ENCODE measurements around the gene TMEM120A.

Gene TMEM120A

DNA sequence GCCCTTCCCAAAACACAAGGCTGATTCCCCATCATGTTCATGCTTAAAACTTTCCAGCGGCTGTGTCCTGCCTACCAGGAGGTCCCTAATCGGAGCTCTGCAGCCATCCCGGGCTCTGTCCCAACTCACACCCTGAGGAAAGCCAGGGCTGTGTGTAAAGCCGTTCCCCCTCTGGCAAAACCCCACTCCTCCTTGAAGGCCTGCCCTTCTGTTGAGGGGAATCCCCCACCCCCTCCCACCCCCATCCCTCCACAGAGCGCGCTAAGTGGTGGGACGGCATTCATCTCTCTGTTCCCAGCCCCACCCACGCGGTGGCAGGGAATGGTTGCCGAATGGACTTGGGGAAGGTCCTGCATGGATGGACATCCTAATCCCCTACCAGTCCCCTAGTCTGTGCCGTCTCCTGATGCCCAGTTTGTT is 667 bp upstream of the TMEM120A start:
- no peak for DNase-seq (ENCODE audit: low read depth)

DNA sequence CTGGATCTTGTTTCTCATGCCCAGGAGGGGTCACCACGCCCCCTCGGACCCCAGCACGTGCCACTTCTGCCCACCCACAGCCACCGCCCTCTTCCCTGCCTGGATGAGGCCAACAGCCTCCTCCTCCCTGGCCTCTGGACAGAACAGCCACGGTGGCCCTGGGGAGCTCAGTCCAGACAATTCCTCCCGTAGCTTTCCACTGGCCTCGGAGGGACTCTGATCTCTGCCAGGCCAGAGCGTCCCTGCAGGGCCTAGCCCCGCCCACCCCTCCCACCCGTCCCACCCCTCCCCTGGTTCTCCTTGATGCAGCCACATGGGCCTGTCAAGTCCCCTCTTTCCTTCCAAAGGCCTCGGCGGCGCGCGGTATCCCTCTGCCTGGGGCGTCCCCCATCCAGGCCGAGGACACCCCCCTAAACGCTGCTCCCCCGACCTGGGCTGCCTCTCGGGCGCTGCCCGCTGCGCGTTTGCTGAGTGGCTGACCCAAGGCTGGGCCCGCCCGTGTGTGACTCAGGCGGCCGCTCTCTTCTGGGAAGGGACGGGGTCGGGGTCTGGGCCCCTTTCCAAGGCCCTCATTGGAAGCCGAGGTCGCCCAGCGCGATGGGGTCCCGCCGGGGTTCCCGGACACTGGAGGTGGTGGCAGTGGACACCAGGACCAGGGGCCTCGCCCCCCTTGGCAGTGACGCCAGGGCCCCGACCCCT is 557 bp downstream of the TMEM120A start:
- DNase-seq (ENCODE audit: low read depth): no peak

DNA sequence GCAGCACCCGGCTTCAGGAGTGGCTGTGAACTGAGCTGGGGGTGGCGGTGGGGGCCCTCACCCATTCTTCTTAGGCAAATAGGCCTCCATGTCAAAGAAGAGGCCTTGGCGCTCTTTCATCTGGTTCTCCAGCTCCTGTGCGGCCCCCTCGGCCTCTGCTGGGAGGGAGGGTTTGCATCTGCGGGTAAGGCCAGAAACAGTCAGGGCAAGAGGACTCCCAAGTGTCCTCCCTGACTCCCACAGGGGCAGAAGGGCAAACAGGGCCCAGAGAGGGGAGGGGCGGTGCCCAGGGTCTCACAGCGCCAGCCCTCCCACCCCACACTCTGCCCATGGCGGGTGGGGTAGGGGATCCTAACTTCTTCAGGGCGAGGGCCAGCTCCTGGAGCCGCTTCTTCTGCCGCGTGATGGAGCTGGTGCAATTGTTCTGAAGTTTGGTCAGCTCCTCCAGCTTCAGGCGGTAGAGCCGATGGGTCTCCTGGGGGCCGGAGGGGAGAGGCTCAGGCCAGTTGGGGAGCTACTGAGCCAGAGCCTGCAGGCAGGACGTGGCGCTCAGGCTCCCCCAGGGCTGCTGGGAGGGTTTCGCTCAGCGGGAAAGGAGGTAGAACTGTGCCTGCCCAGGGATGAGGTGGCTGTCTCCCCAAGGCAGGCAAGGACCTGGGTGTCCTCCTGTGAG is 2.2 kb downstream of the TMEM120A start:
- DNase-seq (ENCODE audit: low read depth): no peak

DNA sequence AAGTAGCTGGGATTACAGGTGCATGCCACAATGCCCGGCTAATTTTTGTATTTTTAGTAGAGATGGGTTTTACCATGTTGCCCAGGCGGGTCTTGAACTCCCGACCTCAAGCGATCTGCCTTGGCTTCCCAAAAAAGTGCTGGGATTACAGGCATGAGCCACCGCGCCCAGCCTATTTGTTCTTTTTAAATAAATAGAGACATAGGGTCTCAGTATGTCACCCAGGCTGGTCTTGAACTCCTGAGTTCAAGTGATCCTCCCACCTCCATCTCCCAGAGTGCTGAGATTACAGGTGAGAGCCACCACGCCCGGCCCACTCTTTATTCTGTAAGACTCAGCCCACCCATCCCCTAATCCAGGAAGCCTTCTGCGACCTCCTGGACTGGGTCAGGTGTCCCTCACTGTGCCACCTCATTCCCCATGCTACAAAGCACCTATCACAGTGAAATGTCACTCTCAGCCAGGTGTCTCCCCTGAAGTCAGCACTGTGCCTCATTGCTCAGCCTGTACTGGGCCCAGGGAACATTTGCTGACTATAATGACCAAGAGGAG is 2.8 kb downstream of the TMEM120A start:
- no peak for DNase-seq (ENCODE audit: low read depth)

DNA sequence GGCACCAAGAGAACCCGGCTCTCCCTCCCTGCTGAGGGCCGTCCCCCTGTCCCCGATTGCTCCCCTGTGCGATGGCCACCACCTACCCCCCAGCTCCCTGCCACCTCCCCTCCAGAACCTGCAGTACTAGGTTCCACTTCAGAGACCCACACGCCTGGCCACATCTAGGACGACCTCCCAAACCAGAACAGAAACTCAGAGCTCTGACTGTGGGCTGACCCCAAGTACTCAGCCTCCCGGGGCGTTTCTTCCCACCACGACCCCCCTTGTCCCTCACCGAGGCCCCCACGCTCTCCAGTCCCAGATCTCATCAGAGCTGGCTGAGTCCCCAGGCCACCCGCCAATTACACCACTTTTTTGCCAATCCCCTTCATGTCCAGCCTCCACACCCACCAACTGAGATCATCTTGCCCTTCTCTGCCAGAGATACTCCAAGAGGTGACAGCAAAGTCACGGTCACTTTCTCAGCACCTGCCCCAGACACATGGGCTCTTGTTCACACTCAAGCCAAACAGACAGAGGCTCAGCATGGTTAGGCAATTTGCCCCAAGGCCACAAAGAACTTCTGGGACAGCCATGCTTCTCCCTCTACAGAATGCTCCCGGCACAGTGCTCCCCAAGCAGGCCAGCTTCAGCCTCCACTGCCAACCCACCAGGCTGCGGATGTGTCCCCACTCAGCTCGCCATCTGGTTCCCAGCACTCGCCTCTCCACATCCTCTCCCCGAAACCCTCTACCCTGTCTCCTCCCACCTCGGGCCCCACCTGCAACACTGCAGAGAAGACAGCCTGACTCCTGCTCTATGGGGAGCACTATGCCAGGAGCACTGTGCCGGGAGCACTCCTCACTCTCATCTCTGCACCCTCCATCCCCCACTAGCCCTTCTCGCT is 4.7 kb downstream of the TMEM120A start:
- DNase-seq (ENCODE audit: low read depth): no peak

DNA sequence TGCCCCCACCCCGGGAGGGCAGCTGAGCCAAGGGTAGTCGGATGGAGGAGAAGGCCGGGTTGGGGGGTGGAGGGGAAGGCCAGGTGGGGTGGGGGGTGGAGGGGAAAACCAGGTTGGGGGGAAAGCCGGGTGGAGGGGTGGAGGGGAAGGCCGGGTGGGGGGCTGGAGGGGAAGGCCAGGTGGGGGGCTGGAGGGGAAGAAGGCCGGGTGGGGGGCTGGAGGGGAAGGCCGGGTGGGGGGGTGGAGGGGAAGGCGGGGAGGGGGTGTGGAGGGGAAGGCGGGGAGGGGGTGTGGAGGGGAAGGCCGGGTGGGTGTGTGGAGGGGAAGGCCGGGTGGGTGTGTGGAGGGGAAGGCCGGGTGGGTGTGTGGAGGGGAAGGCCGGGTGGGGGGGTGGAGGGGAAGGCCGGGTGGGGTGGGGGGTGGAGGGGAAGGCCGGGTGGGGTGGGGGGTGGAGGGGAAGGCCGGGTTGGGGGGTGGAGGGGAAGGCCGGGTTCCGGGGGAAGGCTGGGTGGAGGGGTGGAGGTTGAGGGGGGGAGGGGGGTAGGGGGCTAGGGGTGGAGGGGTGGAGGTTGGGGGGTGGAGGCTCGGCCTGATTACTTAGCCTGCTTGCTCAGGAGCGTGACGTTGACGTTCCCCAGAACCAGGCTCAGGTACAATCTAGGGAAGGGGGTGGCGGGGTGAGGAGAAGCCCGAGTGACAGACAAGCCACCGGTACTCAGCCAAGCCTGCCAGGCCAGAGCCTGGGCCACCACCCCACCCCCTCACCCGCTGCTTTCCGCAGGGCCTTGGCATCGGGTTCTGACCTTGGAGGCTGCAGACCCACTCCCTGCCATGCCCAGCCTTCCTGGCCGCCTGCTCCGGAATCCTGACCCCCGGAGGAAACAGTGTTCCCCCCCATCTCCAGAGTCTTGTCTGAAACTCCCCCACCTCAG is 5.6 kb downstream of the TMEM120A start:
- no peak for DNase-seq (ENCODE audit: low read depth)

DNA sequence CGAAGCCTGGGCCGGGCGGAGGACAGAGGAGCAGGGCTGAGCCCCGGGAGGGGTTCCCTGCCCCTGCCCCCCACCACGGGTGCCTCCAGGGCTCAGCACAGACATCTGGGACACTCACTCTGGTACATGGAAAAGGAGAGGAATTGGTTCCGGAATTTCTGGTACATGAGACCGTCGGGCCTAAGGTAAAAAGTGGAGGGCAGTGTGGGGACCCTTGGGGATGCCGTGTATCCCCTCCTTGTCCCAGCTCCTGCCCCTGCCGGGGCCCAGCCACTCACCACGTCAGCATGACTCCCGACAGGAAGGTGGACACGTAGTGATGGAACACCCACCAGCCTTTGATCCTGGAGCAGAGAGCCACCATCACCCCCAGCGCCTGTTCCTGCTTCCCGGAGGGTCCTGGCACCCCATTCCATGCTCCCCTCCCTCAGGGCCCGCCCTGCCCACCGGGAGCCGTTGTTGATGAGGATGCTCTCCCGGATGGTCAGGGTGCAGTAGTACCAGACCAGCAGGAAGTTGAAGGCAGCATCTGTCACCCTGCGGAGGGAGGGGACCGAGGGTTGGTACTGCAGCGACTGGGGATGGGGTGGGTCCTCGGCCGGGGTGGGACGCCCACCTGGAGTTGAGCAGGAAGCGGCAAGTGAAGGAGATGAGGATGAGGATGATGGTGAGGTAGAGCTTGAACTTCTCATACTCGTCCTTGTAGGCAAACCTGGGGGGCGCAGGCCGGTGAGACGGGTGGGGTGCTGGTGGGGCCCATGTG is 6.4 kb downstream of the TMEM120A start:
- DNase-seq (ENCODE audit: low read depth): no peak

DNA sequence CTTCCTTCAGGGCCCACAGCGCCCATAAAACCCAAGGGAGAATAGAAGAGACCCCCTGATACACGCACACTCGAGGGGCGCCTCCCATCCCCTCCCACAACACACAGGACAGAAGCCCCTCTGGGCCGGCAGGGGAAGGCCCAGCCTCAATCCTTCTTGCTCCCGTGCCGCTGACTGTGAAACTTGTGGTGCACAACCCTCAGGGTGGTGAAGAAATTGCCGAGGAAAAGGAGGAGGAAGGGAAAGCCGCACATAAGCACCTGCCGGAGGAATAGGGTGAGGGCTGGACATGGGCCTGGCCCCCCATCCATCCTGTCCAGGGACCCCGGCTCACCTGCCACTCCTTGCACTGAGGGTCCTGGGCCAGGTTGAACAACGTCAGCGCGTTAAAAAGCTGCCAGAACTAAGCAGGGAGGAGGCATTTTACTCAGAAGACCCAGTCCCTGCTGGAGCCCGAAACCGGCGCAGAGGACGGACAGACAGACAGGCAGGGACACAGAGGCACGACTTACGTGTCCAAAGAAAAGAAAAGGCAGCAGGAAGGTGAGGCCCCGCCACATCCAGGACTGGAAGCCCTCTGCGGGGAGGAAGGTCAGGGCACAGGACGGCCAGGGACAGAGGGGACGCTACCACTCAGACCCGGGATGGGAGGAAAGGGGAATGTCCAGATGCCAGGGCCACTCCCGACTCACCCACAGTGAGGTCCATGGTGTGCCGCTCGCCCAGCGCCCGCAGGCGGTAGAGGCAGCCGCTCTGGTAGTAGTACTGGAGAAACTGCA is 7.2 kb downstream of the TMEM120A start:
- no peak for DNase-seq (ENCODE audit: low read depth)

DNA sequence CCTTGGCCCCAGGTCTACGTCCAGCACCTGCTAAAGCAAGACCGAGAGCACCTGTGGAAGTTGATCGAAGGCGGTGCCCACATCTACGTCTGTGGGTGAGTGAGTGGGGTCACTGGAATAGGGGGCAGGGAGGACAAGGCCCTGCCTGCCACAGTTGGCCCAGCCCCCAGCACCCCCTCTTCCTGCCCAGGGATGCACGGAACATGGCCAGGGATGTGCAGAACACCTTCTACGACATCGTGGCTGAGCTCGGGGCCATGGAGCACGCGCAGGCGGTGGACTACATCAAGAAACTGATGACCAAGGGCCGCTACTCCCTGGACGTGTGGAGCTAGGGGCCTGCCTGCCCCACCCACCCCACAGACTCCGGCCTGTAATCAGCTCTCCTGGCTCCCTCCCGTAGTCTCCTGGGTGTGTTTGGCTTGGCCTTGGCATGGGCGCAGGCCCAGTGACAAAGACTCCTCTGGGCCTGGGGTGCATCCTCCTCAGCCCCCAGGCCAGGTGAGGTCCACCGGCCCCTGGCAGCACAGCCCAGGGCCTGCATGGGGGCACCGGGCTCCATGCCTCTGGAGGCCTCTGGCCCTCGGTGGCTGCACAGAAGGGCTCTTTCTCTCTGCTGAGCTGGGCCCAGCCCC is 8.1 kb downstream of the TMEM120A start:
- DNase-seq (ENCODE audit: low read depth): no peak

DNA sequence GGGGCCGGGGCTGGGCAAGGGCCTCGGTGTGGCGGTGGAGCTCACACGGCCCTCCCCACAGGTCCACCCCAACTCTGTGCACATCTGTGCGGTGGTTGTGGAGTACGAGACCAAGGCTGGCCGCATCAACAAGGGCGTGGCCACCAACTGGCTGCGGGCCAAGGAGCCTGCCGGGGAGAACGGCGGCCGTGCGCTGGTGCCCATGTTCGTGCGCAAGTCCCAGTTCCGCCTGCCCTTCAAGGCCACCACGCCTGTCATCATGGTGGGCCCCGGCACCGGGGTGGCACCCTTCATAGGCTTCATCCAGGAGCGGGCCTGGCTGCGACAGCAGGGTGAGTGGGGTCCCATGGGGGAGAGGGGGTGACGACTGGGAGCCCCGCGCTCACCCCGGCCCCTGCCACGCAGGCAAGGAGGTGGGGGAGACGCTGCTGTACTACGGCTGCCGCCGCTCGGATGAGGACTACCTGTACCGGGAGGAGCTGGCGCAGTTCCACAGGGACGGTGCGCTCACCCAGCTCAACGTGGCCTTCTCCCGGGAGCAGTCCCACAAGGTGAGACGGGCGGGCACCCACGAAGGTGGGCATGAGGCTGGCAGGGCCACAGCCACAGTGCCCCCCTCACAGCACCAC is 8.8 kb downstream of the TMEM120A start:
- no peak for DNase-seq (ENCODE audit: low read depth)

DNA sequence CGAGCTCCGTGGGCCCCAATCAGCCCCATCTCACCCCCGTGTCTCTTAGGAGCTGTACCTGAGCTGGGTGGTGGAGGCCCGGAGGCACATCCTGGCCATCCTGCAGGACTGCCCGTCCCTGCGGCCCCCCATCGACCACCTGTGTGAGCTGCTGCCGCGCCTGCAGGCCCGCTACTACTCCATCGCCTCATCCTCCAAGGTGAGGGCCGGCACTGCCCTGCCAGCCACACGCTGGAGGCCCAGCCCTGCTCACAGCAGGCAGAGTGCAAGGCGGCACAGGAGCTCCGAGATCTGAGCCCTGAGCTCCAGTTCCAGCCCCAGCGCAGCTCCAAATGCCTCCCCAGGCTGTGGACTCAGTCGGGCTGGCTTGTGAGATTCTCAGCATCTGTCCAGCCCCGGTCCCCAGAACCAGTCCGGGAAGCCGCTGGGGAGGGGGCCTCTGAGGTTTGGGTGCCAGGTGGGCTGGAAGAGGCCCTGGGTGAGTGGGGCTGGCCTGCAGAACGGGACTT is 9.3 kb downstream of the TMEM120A start:
- no peak for DNase-seq (ENCODE audit: low read depth)

DNA sequence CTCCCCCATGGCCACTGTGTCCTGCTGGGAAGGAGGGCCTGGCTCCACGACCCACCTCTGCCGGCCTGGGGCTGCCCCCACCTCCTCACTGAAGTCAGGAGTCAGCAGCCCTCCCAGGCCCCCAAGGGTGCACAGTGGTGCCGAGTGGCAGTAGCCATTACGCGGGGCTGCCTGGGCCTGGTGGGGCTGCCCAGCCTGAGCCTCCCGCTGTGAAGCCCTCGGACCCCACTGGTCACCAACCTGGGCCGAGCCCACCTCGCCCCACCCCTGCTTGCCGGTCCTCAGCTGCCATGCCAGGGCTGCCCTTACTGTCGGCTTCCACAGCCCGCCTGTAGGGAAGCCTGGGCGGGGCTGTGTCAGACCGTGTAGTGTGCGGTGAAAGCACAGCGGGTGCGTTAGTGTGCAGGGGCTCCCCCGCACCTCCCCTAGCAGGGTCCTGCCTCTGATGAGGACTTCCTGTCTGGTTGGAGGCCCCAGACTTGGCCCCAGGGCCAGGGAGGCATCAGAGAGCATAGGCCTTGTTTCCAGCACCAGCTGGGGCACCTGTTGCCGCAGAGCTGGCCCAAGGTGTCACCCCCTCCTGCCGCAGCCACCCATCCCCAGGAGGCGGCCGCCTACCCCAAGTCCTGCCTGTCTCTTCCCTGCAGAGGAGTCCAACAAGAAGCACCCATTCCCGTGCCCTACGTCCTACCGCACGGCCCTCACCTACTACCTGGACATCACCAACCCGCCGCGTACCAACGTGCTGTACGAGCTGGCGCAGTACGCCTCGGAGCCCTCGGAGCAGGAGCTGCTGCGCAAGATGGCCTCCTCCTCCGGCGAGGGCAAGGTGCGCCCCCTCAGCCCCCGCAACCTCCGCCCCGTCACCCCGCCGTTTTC is 10.0 kb downstream of the TMEM120A start:
- DNase-seq (ENCODE audit: low read depth): no peak

DNA sequence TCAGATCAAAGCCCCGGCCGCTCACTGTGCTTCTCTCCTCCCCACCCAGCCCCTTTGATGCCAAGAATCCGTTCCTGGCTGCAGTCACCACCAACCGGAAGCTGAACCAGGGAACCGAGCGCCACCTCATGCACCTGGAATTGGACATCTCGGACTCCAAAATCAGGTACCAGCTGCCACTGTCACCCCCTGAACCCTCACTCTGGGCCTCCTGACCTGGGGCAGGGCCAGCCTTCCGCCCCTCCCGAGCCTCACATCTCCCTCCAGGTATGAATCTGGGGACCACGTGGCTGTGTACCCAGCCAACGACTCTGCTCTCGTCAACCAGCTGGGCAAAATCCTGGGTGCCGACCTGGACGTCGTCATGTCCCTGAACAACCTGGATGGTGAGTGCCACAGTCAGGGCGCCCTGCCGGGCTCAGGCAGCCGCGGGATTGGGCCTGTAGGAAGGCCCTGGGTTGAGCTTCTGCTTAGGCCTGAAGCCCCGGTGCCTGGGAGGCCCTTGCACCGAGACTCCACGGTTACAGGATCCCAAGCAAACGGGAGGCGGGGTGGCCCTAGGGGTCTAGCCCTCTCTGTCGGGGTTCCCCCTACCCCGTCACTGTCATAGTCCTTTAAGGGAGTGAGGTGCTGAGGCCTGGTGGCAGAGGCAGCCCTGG is 10.8 kb downstream of the TMEM120A start:
- no peak for DNase-seq (ENCODE audit: low read depth)

DNA sequence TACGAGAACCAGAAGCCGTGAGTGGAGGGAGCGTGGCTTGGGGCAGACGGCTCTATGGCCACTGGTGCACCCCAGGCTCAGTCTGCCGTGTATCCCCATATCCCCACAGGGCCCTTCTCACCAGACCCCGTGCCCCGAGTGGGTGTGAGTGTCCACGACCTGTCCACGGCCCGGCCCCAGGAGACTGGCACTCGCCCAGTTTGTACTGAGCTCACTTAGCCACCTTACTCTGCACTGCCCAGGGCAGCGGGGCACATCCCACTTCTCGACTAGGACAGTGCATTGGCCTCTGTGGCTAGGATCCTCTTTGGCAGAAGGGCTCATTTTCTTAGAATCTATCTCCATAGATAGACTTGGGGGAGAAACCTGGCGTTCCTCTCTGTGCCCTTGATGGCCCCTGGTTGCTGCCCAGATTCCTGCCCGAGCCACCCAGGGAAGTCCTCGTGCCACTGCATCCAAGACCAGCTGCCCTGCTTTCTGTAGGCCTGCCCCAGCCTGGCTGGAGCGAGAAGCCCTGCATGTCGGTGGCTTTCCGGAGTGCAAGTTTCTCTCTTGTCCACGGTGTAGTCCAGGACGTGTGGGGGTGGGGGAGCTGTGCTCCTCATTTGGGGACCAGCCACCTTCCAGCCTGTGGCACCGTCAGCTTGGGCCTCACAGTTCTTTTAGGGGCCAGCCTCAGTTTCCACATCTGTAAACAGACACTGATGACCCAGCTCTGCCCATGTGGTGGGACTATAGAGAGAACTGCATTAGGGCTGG is 11.9 kb downstream of the TMEM120A start:
- DNase-seq (ENCODE audit: low read depth): no peak

DNA sequence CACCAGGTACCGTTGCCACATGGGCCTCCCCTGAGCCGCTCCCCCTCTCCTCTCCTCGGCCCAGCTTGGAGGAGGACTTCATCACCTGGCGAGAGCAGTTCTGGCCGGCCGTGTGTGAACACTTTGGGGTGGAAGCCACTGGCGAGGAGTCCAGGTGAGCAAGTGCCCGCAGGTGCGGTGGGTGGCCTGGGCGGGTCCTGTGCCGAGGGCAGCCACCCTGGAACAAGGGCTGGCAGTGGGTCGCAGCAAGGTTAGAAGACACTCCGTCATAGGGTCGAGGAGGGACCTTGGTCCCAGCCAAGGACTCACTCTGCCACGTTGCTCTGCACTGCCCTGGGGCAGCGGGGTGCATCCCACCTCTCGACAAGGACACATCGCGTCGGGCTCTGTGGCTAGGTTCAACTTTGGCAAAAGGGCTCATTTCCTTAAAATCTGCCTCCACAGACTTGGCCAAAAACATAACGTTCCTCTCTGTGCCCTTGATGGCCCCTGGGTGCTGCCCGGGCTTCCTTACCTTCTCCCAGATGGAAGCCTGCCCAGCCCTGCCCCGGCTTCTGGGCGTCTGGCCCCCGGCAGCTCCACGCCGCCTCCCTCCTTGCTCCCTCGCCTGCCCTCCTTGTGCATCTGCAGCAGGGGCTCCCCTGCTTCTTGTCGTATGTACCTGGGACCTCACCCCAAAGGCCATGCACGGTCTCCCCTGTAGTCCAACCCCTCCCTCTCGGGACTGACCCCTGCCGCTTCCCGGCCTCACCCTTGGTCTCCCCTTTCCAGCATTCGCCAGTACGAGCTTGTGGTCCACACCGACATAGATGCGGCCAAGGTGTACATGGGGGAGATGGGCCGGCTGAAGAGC is 12.7 kb downstream of the TMEM120A start:
- DNase-seq (ENCODE audit: low read depth): no peak

DNA sequence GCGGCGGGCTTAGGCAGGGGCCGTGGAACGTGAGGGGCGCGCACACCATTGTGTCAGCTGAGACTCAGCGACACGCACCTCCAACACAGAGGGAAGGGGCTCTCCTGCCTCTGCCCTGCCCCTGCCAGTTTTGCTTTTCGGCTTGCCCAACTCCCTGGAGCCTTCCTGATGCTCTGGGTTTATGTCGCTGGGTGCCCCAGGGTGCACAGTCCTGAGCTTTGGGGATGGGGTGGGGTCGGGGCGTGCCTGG is 13.3 kb downstream of the TMEM120A start:
- no peak for DNase-seq (ENCODE audit: low read depth)

Data from non-pigmented ciliary epithelial cell (primary cell).